Measurements from ENCODE around the gene AUTS2. TPM values are rescaled to one million over a fixed set of nuclear protein-coding genes. Genes with fewer than 3 reads are reported as not detected.

The AUTS2 gene
- total and polyA plus RNA-seq, 2 experiments from 2014 or later: 3.0 to 4.4 TPM

- Histone ChIP-seq H3F3A (ENCODE audit: insufficient read depth) (peaks cover 22% of the 10 kb centered on the region; the same call in 1 of the 2 replicates), H3K9me3 (ENCODE audit: low read depth) (no peaks in the 10 kb centered on the region), H2AFZ (no peak overlapping the region), H3K79me2 (ENCODE audit: insufficient read depth) (no peaks in the 10 kb centered on the region), H3K36me3 (ENCODE audit: low read depth) (no peaks in the 10 kb centered on the region), H3K9me2 (ENCODE audit: insufficient read depth) (no peaks in the 10 kb centered on the region), H3K9ac (no peak overlapping the region), H3K27me3 (replicated peaks; ENCODE audit: insufficient read depth) (no peaks in the 10 kb centered on the region), H3K27ac (no peak overlapping the region), H4K20me1 (ENCODE audit: insufficient read depth) (no peaks in the 10 kb centered on the region), H3K4me3 (no peak overlapping the region), H3K4me1 (ENCODE audit: insufficient read depth) (peaks cover 26% of the 10 kb centered on the region), H3K4me2 (ENCODE audit: unreplicated experiment) (no peak overlapping the region)
- 72 to 74% methylated on average over 5 of the region's 5 CpGs for WGBS, 2 experiments (ENCODE audit: low coverage in 1 of 2, low lambda C conversion rate in 2 of 2, missing lambda C conversion rate in 2 of 2)
- no peak for DNase-seq
- in situ Hi-C loops (cut with MboI): loop anchor here (25.0 kb wide), 1 partner anchor 489 kb away; no protein-coding TSS in a partner anchor
- TF ChIP-seq EZH2 (IDR thresholded peaks at IDR 0.05; ENCODE audit: insufficient read depth, poor library complexity, severe bottlenecking) (no peak), EZH2phosphoT487 (IDR thresholded peaks at IDR 0.05; ENCODE audit: insufficient read depth, low read depth) (no peak)
These were observed 1078.0 kb downstream of the AUTS2 start for GRCh38 chr7:70676243-70676642.

GRCh38 chr7:70678621-70679251 is 1080.5 kb downstream of the AUTS2 start:
- peak; percentile 75 for DNase-seq
- peaks cover 26% of the 10 kb centered on the region for H3K4me1 ChIP-seq (ENCODE audit: insufficient read depth)
- H3K27ac ChIP-seq: no peak overlapping the region
- in situ Hi-C loops (cut with MboI): loop anchor here (25.0 kb wide), 1 partner anchor 491 kb away; no protein-coding TSS in a partner anchor
- H3K4me3 ChIP-seq: no peak overlapping the region
- H3F3A ChIP-seq (ENCODE audit: insufficient read depth): peaks cover 22% of the 10 kb centered on the region; the same call in 1 of the 2 replicates
- no peaks in the 10 kb centered on the region for H4K20me1 ChIP-seq (ENCODE audit: insufficient read depth)
- H3K36me3 ChIP-seq (ENCODE audit: low read depth): no peaks in the 10 kb centered on the region
- H3K9me2 ChIP-seq (ENCODE audit: insufficient read depth): no peaks in the 10 kb centered on the region
- no peaks in the 10 kb centered on the region for H3K27me3 ChIP-seq (replicated peaks; ENCODE audit: insufficient read depth)
- no peaks in the 10 kb centered on the region for H3K79me2 ChIP-seq (ENCODE audit: insufficient read depth)
- peak overlapping the region; percentile 4 for H3K4me2 ChIP-seq (ENCODE audit: unreplicated experiment)
- no peak overlapping the region for H3K9ac ChIP-seq
- no peak overlapping the region for H2AFZ ChIP-seq
- TF ChIP-seq EZH2phosphoT487 (IDR thresholded peaks at IDR 0.05; ENCODE audit: insufficient read depth, low read depth) (no peak), EZH2 (IDR thresholded peaks at IDR 0.05; ENCODE audit: insufficient read depth, poor library complexity, severe bottlenecking) (no peak)
- WGBS, 2 experiments (ENCODE audit: low coverage in 1 of 2, low lambda C conversion rate in 2 of 2, missing lambda C conversion rate in 2 of 2): 72 to 75% methylated on average over 4 of the region's 4 CpGs
- H3K9me3 ChIP-seq (ENCODE audit: low read depth): no peaks in the 10 kb centered on the region

- H3F3A ChIP-seq (ENCODE audit: insufficient read depth): peaks cover 22% of the 10 kb centered on the region; the same call in 1 of the 2 replicates
- no peak for TF ChIP-seq EZH2 (IDR thresholded peaks at IDR 0.05; ENCODE audit: insufficient read depth, poor library complexity, severe bottlenecking)
- no peak for TF ChIP-seq EZH2phosphoT487 (IDR thresholded peaks at IDR 0.05; ENCODE audit: insufficient read depth, low read depth)
- 11 to 19% methylated on average over 4 of the region's 4 CpGs for WGBS, 2 experiments (ENCODE audit: low coverage in 1 of 2, low lambda C conversion rate in 2 of 2, missing lambda C conversion rate in 2 of 2)
- H3K4me1 ChIP-seq (ENCODE audit: insufficient read depth): peaks cover 26% of the 10 kb centered on the region
- in situ Hi-C loops (cut with MboI): loop anchor here (10.0 to 25.0 kb wide), 2 partner anchors 492 to 625 kb away; no protein-coding TSS in a partner anchor
- H3K27me3 ChIP-seq (replicated peaks; ENCODE audit: insufficient read depth): no peaks in the 10 kb centered on the region
- peak overlapping the region; percentile 19; the same call in 1 of the 2 replicates for H3K4me3 ChIP-seq
- 0 out of 2 replicates have a peak overlapping the region, but pooled peaks have one; percentile 3 for H3K27ac ChIP-seq
- no peaks in the 10 kb centered on the region for H4K20me1 ChIP-seq (ENCODE audit: insufficient read depth)
- H3K9me3 ChIP-seq (ENCODE audit: low read depth): no peaks in the 10 kb centered on the region
- no peaks in the 10 kb centered on the region for H3K9me2 ChIP-seq (ENCODE audit: insufficient read depth)
- no peak overlapping the region; the same call in 1 of the 2 replicates for H2AFZ ChIP-seq
- H3K79me2 ChIP-seq (ENCODE audit: insufficient read depth): no peaks in the 10 kb centered on the region
- H3K36me3 ChIP-seq (ENCODE audit: low read depth): no peaks in the 10 kb centered on the region
- no peak overlapping the region for H3K9ac ChIP-seq
- peak; percentile 40 for DNase-seq
- H3K4me2 ChIP-seq (ENCODE audit: unreplicated experiment): peak overlapping the region; percentile 25
These were observed 1081.4 kb downstream of the AUTS2 start for GRCh38 chr7:70679661-70680060.

- DNase-seq: no peak
- in situ Hi-C loops (cut with MboI): loop anchor here (10.0 to 25.0 kb wide), 2 partner anchors 493 to 626 kb away; no protein-coding TSS in a partner anchor
- WGBS, 2 experiments (ENCODE audit: low coverage in 1 of 2, low lambda C conversion rate in 2 of 2, missing lambda C conversion rate in 2 of 2): 30 to 34% methylated on average over 4 of the region's 4 CpGs
- no peaks in the 10 kb centered on the region for H4K20me1 ChIP-seq (ENCODE audit: insufficient read depth)
- no peak overlapping the region for H3K27ac ChIP-seq
- no peaks in the 10 kb centered on the region for H3K36me3 ChIP-seq (ENCODE audit: low read depth)
- no peaks in the 10 kb centered on the region for H3K9me2 ChIP-seq (ENCODE audit: insufficient read depth)
- TF ChIP-seq EZH2 (IDR thresholded peaks at IDR 0.05; ENCODE audit: insufficient read depth, poor library complexity, severe bottlenecking) (no peak), EZH2phosphoT487 (IDR thresholded peaks at IDR 0.05; ENCODE audit: insufficient read depth, low read depth) (no peak)
- peaks cover 22% of the 10 kb centered on the region; the same call in 1 of the 2 replicates for H3F3A ChIP-seq (ENCODE audit: insufficient read depth)
- no peaks in the 10 kb centered on the region for H3K9me3 ChIP-seq (ENCODE audit: low read depth)
- H3K79me2 ChIP-seq (ENCODE audit: insufficient read depth): no peaks in the 10 kb centered on the region
- H2AFZ ChIP-seq: no peak overlapping the region
- peaks cover 26% of the 10 kb centered on the region for H3K4me1 ChIP-seq (ENCODE audit: insufficient read depth)
- no peak overlapping the region for H3K9ac ChIP-seq
- no peak overlapping the region for H3K4me2 ChIP-seq (ENCODE audit: unreplicated experiment)
- H3K27me3 ChIP-seq (replicated peaks; ENCODE audit: insufficient read depth): no peaks in the 10 kb centered on the region
- peak overlapping the region; percentile 19; the same call in 1 of the 2 replicates for H3K4me3 ChIP-seq
These were observed 1082.0 kb downstream of the AUTS2 start for GRCh38 chr7:70680306-70680705.

All from GM23248 (cell line).